Nephron progenitor cell (in vitro differentiated cells): ENCODE data around the gene ROMO1.

Experiments used
- DNase-seq: peaks from one replicate; pipeline ENCODE4 v3.0.0; 2021
- H3K27ac Mint-ChIP-seq: 2 replicates; pipeline ENCODE4 v1.8.0; 2021; ENCODE audit warnings: mild to moderate bottlenecking, moderate library complexity, mixed read lengths
- H3K27me3 Mint-ChIP-seq: 2 replicates; pipeline ENCODE4 v1.8.0; 2021; ENCODE audit warnings: mild to moderate bottlenecking, low read depth, mixed read lengths; ENCODE audit not compliant: poor library complexity
- H3K36me3 Mint-ChIP-seq: 2 replicates; pipeline ENCODE4 v1.8.0; 2021; ENCODE audit warnings: low read depth, mixed read lengths
- H3K4me1 Mint-ChIP-seq: 2 replicates; pipeline ENCODE4 v1.8.0; 2021; ENCODE audit warnings: mixed read lengths
- H3K4me3 Mint-ChIP-seq: 2 replicates; pipeline ENCODE4 v1.8.0; 2021; ENCODE audit warnings: mild to moderate bottlenecking, moderate library complexity, mixed read lengths
- H3K9me3 Mint-ChIP-seq: 2 replicates; pipeline ENCODE4 v1.8.0; 2021; ENCODE audit warnings: mild to moderate bottlenecking, moderate library complexity, mixed read lengths
- TF ChIP-seq, protein P1 (sequence below): fragments of 200-600 bp; sonication (generic); IDR thresholded peaks from 2 replicates; pipeline ENCODE4 v1.5.0; 2021; ENCODE audit warnings: antibody characterized with exemption

Gene ROMO1

DNA sequence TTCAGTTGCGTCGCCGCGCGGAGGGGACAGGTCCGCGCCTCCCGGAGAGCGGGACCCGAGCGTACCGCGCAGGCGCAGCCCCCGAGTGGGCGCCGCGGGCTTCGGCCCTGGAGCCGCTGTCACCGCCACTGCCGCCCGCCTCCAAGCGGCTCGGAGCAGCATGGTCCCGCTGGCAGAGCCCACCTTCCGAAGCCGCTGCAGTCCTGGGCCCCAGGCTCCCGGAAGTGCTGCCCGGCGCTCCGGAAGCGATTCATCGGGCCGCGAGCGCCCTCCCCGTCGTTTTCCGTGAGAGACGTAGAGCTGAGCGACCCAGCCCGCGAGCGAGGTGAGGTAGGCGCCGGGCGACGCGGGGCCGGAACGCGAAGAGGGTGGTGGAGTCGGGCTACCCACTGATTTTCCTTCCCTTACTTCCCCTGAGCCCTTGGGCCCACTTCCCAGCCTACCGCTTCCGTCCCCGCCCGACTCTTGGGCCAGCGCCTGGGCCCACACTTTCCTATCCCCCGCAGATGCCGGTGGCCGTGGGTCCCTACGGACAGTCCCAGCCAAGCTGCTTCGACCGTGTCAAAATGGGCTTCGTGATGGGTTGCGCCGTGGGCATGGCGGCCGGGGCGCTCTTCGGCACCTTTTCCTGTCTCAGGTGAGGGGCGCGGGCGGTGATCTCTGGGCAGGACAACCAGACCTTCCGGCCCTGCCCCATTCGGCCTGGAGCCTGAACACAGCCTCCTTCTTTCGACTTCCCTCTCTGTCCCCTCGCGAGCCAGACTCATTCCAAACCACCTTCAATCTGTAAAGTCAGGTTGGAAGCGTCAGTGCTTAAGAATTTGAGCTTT lies at the start of gene ROMO1, which contains the start of gene NFS1:
ROMO1 (plus strand) TSS at position 279 of the 830 bp plus-strand sequence; CDS start at position 507, 228 bp downstream.
NFS1 (minus strand) TSS at position 226 of the 830 bp plus-strand sequence; CDS start at position 162, 64 bp downstream.
- Mint-ChIP-seq H3K27ac (peak within 1 kb of the TSS; percentile 98), H3K4me1 (peaks cover 32% of the 10 kb centered on the region), H3K36me3 (peaks cover 31% of the 10 kb centered on the region), H3K9me3 (no peaks in the 10 kb centered on the region), H3K4me3 (peak within 1 kb of the TSS; percentile 96), H3K27me3 (no peaks in the 10 kb centered on the region)
- DNase-seq, result peak; percentile 88
- TF ChIP-seq, protein P1, sequence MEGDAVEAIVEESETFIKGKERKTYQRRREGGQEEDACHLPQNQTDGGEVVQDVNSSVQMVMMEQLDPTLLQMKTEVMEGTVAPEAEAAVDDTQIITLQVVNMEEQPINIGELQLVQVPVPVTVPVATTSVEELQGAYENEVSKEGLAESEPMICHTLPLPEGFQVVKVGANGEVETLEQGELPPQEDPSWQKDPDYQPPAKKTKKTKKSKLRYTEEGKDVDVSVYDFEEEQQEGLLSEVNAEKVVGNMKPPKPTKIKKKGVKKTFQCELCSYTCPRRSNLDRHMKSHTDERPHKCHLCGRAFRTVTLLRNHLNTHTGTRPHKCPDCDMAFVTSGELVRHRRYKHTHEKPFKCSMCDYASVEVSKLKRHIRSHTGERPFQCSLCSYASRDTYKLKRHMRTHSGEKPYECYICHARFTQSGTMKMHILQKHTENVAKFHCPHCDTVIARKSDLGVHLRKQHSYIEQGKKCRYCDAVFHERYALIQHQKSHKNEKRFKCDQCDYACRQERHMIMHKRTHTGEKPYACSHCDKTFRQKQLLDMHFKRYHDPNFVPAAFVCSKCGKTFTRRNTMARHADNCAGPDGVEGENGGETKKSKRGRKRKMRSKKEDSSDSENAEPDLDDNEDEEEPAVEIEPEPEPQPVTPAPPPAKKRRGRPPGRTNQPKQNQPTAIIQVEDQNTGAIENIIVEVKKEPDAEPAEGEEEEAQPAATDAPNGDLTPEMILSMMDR, result no peak

GRCh38 chr20:35650632-35651031 lies 48.6 kb upstream of the ROMO1 start:
- TF ChIP-seq, protein P1, result no peak
- no peak overlapping the region for H3K4me3 Mint-ChIP-seq
- peaks cover 52% of the 10 kb centered on the region for H3K36me3 Mint-ChIP-seq
- H3K27me3 Mint-ChIP-seq, result no peaks in the 10 kb centered on the region
- no peaks in the 10 kb centered on the region for H3K4me1 Mint-ChIP-seq
- DNase-seq, result no peak
- no peaks in the 10 kb centered on the region for H3K9me3 Mint-ChIP-seq
- H3K27ac Mint-ChIP-seq, result no peak overlapping the region

DNA sequence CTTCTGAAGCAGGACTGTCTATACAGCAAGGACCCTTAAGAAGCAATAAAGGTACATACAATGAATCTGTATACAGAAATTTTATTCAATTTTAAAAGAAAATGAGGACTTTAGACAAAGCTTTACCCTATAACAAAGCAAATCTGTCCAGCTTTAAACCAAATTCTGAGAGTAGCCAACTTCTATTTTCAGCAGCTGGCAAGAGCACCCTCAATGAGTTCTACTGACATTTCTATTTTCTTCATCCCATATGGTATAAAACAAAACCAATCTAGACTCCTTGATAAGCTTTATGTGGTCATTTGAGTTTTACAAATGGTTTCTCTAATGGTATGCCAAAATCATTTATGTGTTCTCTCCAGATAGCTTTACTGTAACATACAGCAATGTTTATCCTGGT lies 47.2 kb upstream of the ROMO1 start:
- Mint-ChIP-seq H3K9me3 (no peaks in the 10 kb centered on the region), H3K4me3 (no peak overlapping the region), H3K27me3 (no peaks in the 10 kb centered on the region), H3K4me1 (no peaks in the 10 kb centered on the region), H3K36me3 (peaks cover 52% of the 10 kb centered on the region), H3K27ac (no peak overlapping the region)
- no peak for DNase-seq
- TF ChIP-seq, protein P1, result no peak

DNA sequence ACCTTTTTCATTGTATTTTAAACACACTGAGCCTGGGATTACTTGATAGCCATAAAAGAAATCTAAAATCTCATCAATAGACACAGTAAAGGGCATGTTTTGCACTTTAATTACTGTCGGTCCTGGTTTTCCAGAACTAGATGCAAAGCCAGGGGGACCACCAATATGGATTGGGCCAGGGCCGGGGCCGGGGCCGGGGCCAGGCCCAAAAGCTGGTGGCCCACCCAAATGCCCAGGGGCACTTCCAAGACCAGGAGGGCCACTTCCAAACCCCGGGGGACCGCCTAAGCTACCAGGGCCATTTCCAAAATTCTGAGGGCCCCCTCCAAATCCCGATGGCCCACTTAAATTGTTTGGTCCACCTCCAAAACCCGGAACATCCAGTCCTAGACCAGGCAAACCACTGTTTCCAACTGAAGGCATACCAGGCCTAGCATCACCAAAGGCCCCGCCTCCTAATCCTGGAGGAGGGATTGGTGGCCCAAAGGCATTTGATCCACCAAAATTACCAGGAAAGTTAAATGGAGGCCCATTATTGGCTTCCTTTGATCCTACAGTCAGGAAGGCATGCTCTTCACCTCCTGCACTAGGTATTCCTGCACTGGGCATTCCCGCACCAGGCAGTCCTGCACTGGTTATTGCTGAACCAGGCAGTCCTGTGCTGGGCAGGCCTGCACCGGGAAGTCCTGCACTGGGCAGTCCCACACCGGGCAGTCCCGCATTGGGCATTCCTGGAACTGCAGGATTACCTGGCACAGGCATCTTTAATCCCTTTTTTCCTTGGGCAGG lies 46.4 kb upstream of the ROMO1 start:
- no peak for DNase-seq
- Mint-ChIP-seq H3K27me3 (no peaks in the 10 kb centered on the region), H3K4me3 (no peak overlapping the region), H3K4me1 (peaks cover 5% of the 10 kb centered on the region), H3K27ac (no peak overlapping the region), H3K36me3 (peaks cover 46% of the 10 kb centered on the region), H3K9me3 (no peaks in the 10 kb centered on the region)
- TF ChIP-seq, protein P1, result no peak

GRCh38 chr20:35653430-35653734 lies 45.8 kb upstream of the ROMO1 start:
- TF ChIP-seq, protein P1, result no peak
- Mint-ChIP-seq H3K9me3 (no peaks in the 10 kb centered on the region), H3K4me3 (no peak overlapping the region), H3K36me3 (peaks cover 45% of the 10 kb centered on the region), H3K27me3 (no peaks in the 10 kb centered on the region), H3K27ac (no peak overlapping the region), H3K4me1 (peaks cover 5% of the 10 kb centered on the region)
- DNase-seq, result no peak
